Stimulated activated CD4-positive, alpha-beta T cell treated with anti-CD3 and anti-CD28 coated beads, Interleukin-15, amount 100 ng/mL, for 1 hour (primary cell): Measurements from ENCODE around the gene PHF21A.
A peak's percentile ranks its signal among the peaks of the same experiment; 100 is the strongest.

Experiments used
- DNase-seq, 2 donors: peaks; one replicate each; pipeline ENCODE4 v3.0.0-alpha.2; 2020; ENCODE audit warnings: low read depth in 1 of 2, low spot score in 1 of 2

PHF21A gene

GRCh38 chr11:46121301-46121723 lies at the start of gene PHF21A:
Gene PHF21A (minus strand): TSS chr11:46121454. CDS start chr11:46084219, 37,235 bp downstream.
- peak; percentile 79 to 83 for DNase-seq

GRCh38 chr11:46170797-46171196 lies 49.5 kb upstream of the PHF21A start:
- no peak for DNase-seq

- no peak for DNase-seq
Observed at GRCh38 chr11:46162700-46163099, 41.4 kb upstream of the PHF21A start.

- DNase-seq, result no peak
Observed at GRCh38 chr11:46161201-46161600, 39.9 kb upstream of the PHF21A start.

- no peak for DNase-seq
Observed at GRCh38 chr11:46160100-46160499, 38.8 kb upstream of the PHF21A start.

- no peak for DNase-seq
Observed at GRCh38 chr11:46159680-46160079, 38.4 kb upstream of the PHF21A start.

GRCh38 chr11:46149826-46150225 lies 28.6 kb upstream of the PHF21A start:
- DNase-seq, result no peak

GRCh38 chr11:46149342-46149741 lies 28.1 kb upstream of the PHF21A start:
- no peak for DNase-seq

- no peak for DNase-seq
Observed at GRCh38 chr11:46144741-46145140, 23.5 kb upstream of the PHF21A start.

GRCh38 chr11:46143049-46143806 lies 22.0 kb upstream of the PHF21A start:
- DNase-seq, result no peak

GRCh38 chr11:46142561-46142960 lies 21.3 kb upstream of the PHF21A start:
- DNase-seq, result no peak

GRCh38 chr11:46141597-46141996 lies 20.3 kb upstream of the PHF21A start:
- no peak for DNase-seq

GRCh38 chr11:46134540-46134939 lies 13.3 kb upstream of the PHF21A start:
- no peak for DNase-seq

- DNase-seq, result no peak
Observed at GRCh38 chr11:46134061-46134460, 12.8 kb upstream of the PHF21A start.

- no peak for DNase-seq
Observed at GRCh38 chr11:46133119-46133518, 11.9 kb upstream of the PHF21A start.

GRCh38 chr11:46130286-46130940 lies 9.2 kb upstream of the PHF21A start:
- no peak for DNase-seq

GRCh38 chr11:46129133-46129532 lies 7.9 kb upstream of the PHF21A start:
- no peak for DNase-seq

- DNase-seq, result peak in 1 of 2 donors; percentile 19
Observed at GRCh38 chr11:46127150-46127638, 5.9 kb upstream of the PHF21A start.

GRCh38 chr11:46125284-46125683 lies 4.0 kb upstream of the PHF21A start:
- DNase-seq, result no peak

- no peak for DNase-seq
Observed at GRCh38 chr11:46122945-46123715, 1.9 kb upstream of the PHF21A start.

- peak; percentile 50 to 59 for DNase-seq
Observed at GRCh38 chr11:46121724-46122477, 647 bp upstream of the PHF21A start.
